Measurements from ENCODE around the gene USP2. TPM values are rescaled to one million over a fixed set of nuclear protein-coding genes. Genes with fewer than 3 reads are reported as not detected.

Gene USP2
- total RNA-seq, 1 donor from 2014 or later = 2.6 TPM

DNA sequence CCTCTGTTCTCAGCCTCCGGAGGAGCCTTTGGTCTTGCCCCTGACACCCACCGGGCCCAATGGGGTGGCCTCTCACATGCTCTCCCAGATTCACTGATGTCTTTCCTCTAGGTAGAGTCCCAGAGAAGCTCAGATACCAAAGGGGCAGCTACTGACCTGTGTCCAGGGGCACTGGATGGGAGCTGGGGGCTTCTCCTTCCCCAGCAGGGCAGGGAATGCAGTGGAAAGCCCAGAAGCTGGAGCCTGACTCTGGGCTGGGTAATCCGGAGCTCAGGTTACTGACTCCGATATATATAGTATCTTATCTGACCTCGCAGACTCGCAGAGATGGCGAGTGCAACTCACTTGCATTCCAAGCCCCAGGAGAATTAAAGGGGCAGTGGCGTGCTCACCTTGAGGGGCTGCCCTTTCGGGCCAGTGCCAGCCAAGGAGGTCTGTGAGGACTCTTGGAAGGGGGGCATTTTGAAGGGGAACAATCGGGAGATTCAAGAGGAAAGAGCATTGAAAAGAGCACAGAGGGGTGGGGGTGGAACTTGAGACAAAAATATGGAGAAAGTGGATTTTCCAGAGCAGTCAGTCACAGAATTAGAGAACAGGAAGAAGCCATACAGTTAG, 2.5 kb downstream of the USP2 start:
- no peak for DNase-seq
- Mint-ChIP-seq H3K36me3 (ENCODE audit: unreplicated experiment) (no peaks in the 10 kb centered on the region), H3K4me1 (ENCODE audit: low read depth, unreplicated experiment) (peaks cover 9% of the 10 kb centered on the region), H3K4me3 (ENCODE audit: unreplicated experiment) (no peak overlapping the region), H3K27me3 (ENCODE audit: unreplicated experiment) (peaks cover 2% of the 10 kb centered on the region), H3K27ac (ENCODE audit: unreplicated experiment) (no peak overlapping the region), H3K9me3 (ENCODE audit: unreplicated experiment) (no peaks in the 10 kb centered on the region)
- TF ChIP-seq, protein P1, sequence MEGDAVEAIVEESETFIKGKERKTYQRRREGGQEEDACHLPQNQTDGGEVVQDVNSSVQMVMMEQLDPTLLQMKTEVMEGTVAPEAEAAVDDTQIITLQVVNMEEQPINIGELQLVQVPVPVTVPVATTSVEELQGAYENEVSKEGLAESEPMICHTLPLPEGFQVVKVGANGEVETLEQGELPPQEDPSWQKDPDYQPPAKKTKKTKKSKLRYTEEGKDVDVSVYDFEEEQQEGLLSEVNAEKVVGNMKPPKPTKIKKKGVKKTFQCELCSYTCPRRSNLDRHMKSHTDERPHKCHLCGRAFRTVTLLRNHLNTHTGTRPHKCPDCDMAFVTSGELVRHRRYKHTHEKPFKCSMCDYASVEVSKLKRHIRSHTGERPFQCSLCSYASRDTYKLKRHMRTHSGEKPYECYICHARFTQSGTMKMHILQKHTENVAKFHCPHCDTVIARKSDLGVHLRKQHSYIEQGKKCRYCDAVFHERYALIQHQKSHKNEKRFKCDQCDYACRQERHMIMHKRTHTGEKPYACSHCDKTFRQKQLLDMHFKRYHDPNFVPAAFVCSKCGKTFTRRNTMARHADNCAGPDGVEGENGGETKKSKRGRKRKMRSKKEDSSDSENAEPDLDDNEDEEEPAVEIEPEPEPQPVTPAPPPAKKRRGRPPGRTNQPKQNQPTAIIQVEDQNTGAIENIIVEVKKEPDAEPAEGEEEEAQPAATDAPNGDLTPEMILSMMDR (IDR thresholded peaks at IDR 0.05; ENCODE audit: partially characterized antibody, unreplicated experiment) = no peak

DNA sequence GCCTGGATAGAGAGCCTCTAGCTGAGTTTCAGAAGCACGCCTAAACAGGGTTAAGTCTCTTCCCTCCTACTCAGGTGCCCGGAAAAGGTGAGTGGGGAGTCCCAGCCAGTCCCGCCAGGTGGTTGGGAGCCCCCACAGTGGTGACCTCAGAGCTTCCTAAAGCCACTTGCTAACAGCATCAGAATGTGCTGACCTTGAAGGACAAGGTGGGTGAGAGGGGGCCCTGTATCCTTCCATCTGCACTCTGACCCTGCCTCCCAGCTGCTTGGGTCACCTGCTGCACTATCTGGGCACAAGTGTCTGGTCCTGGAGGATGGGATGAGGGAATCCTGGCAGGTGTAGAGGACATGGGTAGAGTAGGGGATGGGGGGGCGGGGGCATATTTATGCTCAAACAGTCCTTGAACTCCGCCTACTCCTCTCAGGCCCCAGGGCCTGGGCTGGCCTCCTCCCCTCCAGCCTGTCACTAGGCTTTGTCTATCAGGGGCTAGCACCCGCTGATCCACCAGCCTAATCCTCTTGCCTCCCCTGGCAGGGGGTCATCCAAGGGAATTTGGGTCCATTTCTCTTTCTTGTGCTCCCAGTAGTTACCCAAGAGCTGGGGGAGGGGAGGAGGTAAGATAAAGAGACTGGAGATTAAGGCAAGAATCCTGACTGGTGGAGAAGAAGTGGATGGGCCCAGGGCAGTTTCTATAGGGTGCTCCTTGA, 3.4 kb downstream of the USP2 start:
- no peaks in the 10 kb centered on the region for H3K9me3 Mint-ChIP-seq (ENCODE audit: unreplicated experiment)
- no peak overlapping the region for H3K27ac Mint-ChIP-seq (ENCODE audit: unreplicated experiment)
- DNase-seq = no peak
- TF ChIP-seq, protein P1 (IDR thresholded peaks at IDR 0.05; ENCODE audit: partially characterized antibody, unreplicated experiment) = no peak
- no peaks in the 10 kb centered on the region for H3K36me3 Mint-ChIP-seq (ENCODE audit: unreplicated experiment)
- H3K4me3 Mint-ChIP-seq (ENCODE audit: unreplicated experiment) = no peak overlapping the region
- peaks cover 2% of the 10 kb centered on the region for H3K27me3 Mint-ChIP-seq (ENCODE audit: unreplicated experiment)
- peaks cover 9% of the 10 kb centered on the region for H3K4me1 Mint-ChIP-seq (ENCODE audit: low read depth, unreplicated experiment)

DNA sequence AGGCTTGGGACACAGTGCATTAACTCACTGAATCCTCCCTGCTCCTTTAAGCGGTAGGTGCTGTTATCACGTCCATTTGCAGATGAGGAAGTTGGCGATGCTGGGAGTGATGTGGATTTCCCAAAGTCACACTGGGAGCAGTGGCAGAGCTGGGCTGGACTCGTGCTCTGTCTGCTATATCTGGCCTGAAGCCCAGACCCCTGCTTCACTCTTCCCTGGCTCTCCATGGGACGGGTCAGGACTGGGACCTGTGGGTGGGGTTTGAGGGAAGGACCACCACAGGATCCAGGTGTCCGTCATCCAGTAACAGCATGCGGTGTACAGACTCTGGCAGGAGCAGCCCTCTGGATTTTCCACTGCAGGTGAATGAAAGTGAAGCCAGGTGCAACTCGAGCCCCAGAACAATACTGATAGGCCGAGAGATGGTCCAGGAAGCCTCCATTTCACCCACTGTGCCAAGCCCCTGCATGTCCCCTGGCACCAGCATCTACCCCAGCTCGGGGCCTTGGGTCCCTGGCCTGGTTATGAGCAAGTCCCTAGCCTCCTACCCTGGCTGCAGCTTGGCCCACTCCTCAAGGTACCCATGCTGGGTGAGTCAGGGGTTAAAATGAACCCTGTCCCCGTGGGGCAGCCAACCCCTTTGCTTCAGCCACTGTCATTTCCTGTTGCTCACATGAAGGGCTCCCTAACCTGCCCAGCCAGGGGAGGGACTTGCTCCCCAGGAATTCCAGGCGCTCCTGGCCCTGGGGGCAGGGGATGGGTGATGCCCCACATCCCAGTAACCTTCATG, 4.2 kb downstream of the USP2 start:
- Mint-ChIP-seq H3K27ac (ENCODE audit: unreplicated experiment) (no peak overlapping the region), H3K27me3 (ENCODE audit: unreplicated experiment) (peaks cover 2% of the 10 kb centered on the region), H3K4me1 (ENCODE audit: low read depth, unreplicated experiment) (peaks cover 9% of the 10 kb centered on the region), H3K36me3 (ENCODE audit: unreplicated experiment) (no peaks in the 10 kb centered on the region), H3K9me3 (ENCODE audit: unreplicated experiment) (no peaks in the 10 kb centered on the region), H3K4me3 (ENCODE audit: unreplicated experiment) (no peak overlapping the region)
- no peak for DNase-seq
- TF ChIP-seq, protein P1 (IDR thresholded peaks at IDR 0.05; ENCODE audit: partially characterized antibody, unreplicated experiment) = no peak

DNA sequence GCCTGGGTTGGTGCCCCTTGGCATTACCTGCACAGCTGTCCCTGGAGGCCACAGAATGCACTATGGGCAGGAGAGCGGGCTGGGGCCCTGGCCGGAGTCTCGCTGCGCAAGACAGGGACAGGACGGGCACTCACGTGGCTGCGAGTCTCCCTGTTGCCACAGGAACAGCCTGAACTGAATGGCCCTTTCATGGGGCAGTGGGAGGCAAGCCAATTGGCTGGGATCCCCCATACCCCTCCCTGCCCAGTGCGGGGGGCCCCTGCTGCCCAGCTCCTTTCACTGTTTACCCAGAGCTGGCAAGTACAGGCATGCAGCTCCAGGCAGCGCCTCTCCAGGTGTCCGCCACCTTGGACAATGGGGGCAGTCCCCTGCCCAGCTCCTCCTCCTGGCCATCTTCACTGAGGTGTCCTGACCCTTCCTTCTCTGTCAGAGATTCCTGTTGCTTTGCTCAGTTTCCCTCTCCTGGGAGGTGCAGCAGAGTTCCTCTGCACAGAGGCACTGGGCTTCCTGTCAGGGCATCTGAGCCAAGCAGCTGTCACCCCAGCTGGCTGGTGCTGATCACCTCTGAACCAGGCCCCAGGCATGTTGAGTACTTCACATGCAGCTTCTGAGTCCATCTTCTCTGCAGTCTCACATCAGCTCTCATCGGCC, 5.2 kb downstream of the USP2 start:
- TF ChIP-seq, protein P1 (IDR thresholded peaks at IDR 0.05; ENCODE audit: partially characterized antibody, unreplicated experiment) = no peak
- Mint-ChIP-seq H3K9me3 (ENCODE audit: unreplicated experiment) (no peaks in the 10 kb centered on the region), H3K4me3 (ENCODE audit: unreplicated experiment) (no peak overlapping the region), H3K36me3 (ENCODE audit: unreplicated experiment) (no peaks in the 10 kb centered on the region), H3K4me1 (ENCODE audit: low read depth, unreplicated experiment) (peaks cover 18% of the 10 kb centered on the region), H3K27ac (ENCODE audit: unreplicated experiment) (no peak overlapping the region), H3K27me3 (ENCODE audit: unreplicated experiment) (peaks cover 5% of the 10 kb centered on the region)
- DNase-seq = no peak
